GM20000 (cell line): Measurements from ENCODE around the gene ADAMTSL3.

Source experiments
- DNase-seq: peaks from one replicate; pipeline ENCODE4 v3.0.0; 2012; ENCODE audit warnings: low spot score
- TF ChIP-seq, protein P1 (sequence below): IDR thresholded peaks from 2 replicates; pipeline ENCODE4 v1.5.1; 2012; ENCODE audit warnings: mild to moderate bottlenecking, control low read depth; ENCODE audit errors: extremely low read depth, missing control alignments

Gene ADAMTSL3

DNA sequence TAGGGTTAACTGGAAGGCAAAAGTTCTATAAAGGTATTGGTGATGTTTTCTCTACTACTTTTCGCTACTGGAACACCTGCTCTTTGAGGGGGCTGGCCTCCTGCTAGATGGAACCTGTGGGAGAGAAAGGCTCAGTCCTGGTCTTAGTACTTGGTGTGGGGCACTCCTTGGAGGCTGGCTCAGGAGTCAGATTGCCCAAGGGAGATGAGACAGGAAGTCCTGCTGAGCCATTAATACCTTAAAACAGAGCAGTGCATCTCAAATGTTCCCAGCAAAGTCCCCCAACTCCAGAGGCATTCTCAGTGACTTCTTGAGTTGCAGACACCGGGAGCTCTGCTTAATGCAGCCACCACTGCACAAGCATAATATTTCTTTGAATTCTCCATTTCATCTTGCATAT, 3.1 kb upstream of the ADAMTSL3 start:
- TF ChIP-seq, protein P1, sequence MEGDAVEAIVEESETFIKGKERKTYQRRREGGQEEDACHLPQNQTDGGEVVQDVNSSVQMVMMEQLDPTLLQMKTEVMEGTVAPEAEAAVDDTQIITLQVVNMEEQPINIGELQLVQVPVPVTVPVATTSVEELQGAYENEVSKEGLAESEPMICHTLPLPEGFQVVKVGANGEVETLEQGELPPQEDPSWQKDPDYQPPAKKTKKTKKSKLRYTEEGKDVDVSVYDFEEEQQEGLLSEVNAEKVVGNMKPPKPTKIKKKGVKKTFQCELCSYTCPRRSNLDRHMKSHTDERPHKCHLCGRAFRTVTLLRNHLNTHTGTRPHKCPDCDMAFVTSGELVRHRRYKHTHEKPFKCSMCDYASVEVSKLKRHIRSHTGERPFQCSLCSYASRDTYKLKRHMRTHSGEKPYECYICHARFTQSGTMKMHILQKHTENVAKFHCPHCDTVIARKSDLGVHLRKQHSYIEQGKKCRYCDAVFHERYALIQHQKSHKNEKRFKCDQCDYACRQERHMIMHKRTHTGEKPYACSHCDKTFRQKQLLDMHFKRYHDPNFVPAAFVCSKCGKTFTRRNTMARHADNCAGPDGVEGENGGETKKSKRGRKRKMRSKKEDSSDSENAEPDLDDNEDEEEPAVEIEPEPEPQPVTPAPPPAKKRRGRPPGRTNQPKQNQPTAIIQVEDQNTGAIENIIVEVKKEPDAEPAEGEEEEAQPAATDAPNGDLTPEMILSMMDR = no peak
- no peak for DNase-seq

DNA sequence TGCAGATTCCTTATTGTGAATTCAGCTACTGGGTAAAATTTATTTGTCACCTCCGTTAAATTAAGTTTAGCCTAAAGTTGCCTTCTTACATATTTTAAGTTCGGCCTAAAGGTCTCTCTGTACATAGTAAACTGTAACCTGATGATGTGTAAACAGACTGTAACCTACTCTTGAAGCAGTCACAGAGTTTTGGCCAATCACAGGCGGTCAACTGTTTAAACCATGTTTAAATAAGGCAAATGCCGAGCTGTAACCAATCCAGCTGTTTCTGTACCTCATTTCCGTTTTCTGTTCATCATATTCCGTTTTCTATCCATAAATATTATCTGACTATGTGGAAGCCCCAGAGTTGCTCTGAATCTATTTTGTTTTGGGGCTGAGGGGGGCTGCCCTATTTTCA, 2.4 kb upstream of the ADAMTSL3 start:
- TF ChIP-seq, protein P1 = no peak
- DNase-seq = no peak

DNA sequence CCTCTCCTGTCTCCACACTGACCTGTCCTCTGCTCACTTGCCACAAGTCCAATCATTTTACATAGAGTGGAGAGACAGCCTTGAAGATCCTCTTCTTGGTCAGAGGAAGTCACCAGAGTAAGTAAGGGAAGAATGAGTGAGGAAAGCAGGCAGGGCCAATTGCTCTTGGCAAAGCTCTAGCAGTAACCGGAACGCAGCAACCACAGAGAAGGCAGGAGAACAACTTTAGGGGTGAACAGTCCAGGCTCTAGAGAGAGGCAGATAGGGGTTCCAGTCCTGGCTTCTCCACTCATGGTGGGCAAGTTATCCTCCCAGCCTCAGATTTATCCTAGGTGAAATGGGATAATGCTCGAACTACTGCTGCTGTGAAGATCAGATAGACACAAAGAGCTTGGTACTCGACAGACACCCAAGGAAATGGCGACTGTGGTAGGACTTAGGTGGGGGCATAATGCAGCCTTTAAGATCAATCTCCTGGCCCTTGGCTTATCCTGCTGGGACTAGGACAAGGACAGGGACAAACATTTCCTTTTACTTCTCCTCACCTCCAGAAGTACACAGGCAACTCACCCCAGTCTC, 1.2 kb upstream of the ADAMTSL3 start:
- TF ChIP-seq, protein P1 = no peak
- no peak for DNase-seq

DNA sequence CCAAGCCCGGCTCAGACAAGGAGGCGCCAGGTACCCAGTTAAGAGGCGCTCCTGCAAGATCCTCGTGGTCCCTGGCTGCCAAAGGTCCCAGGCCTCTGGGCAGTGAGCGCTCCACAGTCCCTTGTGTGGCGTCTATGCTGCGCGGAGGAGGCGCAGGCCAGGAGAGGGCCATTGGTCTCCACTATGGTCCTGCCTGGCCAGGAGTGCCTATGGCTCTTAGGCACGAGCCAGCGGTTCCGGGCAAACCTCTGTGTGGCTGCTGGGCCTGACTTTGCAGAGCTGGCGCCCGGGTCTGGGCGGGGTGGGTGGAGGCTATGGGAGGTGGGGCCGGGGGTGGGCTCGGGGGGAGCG, 660 bp upstream of the ADAMTSL3 start:
- TF ChIP-seq, protein P1 = no peak
- DNase-seq = no peak

DNA sequence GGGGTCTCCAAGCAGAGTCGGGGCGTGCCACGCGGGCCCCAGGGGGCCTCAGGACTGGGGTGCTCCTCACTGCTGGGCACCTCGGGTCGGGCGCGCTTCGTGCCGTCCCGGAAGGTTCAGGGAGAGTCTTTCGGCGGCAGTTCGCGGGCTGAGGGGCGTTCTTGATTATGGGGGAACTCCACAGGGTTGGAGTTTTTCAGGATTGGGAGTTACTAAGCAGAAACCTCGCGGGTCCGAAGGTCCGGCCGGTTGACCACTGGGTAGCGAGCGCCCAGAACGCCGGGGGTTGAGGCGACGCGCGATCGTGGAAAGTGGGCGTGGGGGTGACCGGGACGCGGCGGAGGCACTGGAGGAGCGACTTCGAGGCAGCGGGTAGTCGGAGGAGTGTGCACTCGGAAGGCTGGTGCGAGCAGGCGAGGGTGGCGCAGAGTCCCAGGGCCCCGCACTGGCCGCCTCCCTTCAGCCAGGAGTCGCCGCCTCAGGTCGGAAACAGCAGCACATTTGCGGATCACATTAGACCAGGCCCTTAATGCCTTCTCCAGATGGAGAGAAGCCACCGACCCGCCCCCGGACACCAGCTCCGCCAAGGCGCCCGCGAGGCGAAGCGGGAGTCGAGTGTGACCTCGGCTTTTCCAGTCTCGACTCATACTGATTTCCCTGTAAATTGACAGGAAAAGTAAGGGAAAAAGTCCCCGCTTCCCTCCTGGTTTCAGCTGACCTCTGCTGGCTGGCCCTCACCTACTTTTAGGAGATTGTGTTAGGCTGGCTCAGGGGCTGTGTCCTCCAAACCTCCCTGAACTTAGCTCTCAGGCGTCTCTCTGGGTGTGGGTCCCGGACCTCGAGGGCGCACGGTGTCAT, 685 bp downstream of the ADAMTSL3 start:
- no peak for DNase-seq
- TF ChIP-seq, protein P1 = no peak

DNA sequence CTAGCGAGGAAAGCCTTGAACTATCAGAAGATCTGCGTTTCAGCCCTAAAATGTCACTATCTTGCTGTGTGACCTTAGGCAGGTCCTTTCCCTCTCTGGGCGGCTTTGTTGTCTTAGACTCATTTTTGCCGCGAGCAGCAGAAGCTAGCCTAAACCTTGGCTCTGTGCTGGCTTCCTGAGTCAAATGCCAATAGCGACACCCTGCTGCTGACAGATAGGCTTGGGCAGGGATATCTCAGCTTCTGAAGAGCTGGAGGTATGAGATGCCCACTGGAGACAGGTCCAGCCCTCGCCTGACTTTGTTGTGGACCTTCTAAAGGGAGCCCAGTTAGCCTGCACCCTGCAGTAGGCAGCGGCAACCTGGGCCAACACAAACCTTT, 1.3 kb downstream of the ADAMTSL3 start:
- TF ChIP-seq, protein P1 = no peak

DNA sequence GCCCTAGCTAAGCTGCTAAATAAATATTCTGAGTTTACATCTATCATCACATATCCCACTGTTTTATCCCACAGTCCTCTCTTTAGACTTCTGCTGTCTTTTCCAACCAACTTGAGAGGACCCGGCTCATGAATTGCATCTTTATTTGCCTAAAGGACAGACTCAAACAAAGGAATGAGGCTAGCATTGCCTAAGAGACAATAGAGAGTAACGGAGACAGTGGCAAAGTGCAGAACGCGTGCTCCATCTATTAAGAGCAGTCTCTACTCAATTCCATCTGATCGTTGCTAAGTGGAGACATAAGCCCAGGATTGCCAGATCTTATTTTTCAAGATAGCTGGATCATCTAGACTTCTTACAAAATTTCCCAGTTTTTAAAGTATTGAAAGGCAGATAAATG, 2.3 kb downstream of the ADAMTSL3 start:
- no peak for DNase-seq
- TF ChIP-seq, protein P1 = no peak

More for the DNA sequence above, 1.3 kb downstream of the ADAMTSL3 start:
- DNase-seq = no peak
